Upper lobe of left lung (tissue), 6 donors: Measurements from ENCODE around the gene COL6A3. TPM values are rescaled to one million over a fixed set of nuclear protein-coding genes. Genes with fewer than 3 reads are reported as not detected.

Source experiments
- ATAC-seq, 2 donors: fragments of 200-7000 bp; cut with Tn5 transposase; one replicate each; pipeline ENCODE4 v1.9.1; 2022; ENCODE audit warnings: mild to moderate bottlenecking in 2 of 2, moderate library complexity in 2 of 2; ENCODE audit not compliant: low FRiP score in 2 of 2
- DNase-seq, 2 donors: peaks; one replicate each; pipeline ENCODE4 v3.0.0-alpha.2; 2019 to 2020
- H3K27ac ChIP-seq, 4 donors: fragments of 200-600 bp; sonication (generic); one replicate each; pipeline ENCODE4 v1.5.1; 2016 to 2019
- H3K27me3 ChIP-seq, 4 donors: fragments of 200-600 bp; sonication (generic); one replicate each; pipeline ENCODE4 v1.5.1; 2017 to 2019
- H3K36me3 ChIP-seq, 4 donors: fragments of 200-600 bp; sonication (generic); one replicate each; pipeline ENCODE4 v1.5.1; 2016 to 2019
- H3K4me1 ChIP-seq, 4 donors: fragments of 200-600 bp; sonication (generic); one replicate each; pipeline ENCODE4 v1.5.1; 2018 to 2019
- H3K4me3 ChIP-seq, 4 donors: fragments of 200-600 bp; sonication (generic); one replicate each; pipeline ENCODE4 v1.5.1; 2017 to 2019; ENCODE audit warnings: mild to moderate bottlenecking in 2 of 4, moderate library complexity in 1 of 4
- H3K9me3 ChIP-seq, 4 donors: fragments of 200-600 bp; sonication (generic); one replicate each; pipeline ENCODE4 v1.5.1; 2018 to 2019
- CTCF ChIP-seq, 6 experiments: fragments of 450-650 bp in 4 of 6; fragments of 200-600 bp in 2 of 6; sonication (generic) in 2 of 6; IDR thresholded peaks; one replicate each; pipeline ENCODE4 v1.5.1; 2016 to 2019; ENCODE audit warnings: antibody characterized with exemption in 6 of 6
- EP300 ChIP-seq, 4 donors: sonication (generic); formaldehyde crosslinking; IDR thresholded peaks; one replicate each; pipeline ENCODE4 v1.5.1; 2017; ENCODE audit warnings: antibody characterized with exemption in 4 of 4, control low read depth in 2 of 4
- POLR2A ChIP-seq, 4 donors: fragments of 450-650 bp; IDR thresholded peaks; one replicate each; pipeline ENCODE4 v1.5.1; 2016 to 2017; ENCODE audit warnings: antibody characterized with exemption in 4 of 4, mild to moderate bottlenecking in 2 of 4
- POLR2AphosphoS5 ChIP-seq, 2 donors: sonication (generic); formaldehyde crosslinking; IDR thresholded peaks; one replicate each; pipeline ENCODE4 v1.5.1; 2017; ENCODE audit warnings: antibody characterized with exemption in 2 of 2
- WGBS, 2 donors: methylation state at CpG; one replicate each; pipeline ENCODE4 v1.1.5; 2017 to 2018; 5-methylcytosine and 5-hydroxymethylcytosine counted together
- total RNA-seq, 6 donors: library from RNA; depleted of rRNA in 4 of 6; stranded (reverse); fragments of >200 nt in 4 of 6; gene quantifications; one replicate each; pipeline versions ENCODE4 v1.1.0 to v1.2.1, GENCODE V29; 2016 to 2021
- donor health status: DM: no; HTN: no; CAD: no; lungs with moderate emphysema.
- donor health status: DM: no; HTN: yes; CAD: no; lungs with severe emphysema.

The COL6A3 gene
- total RNA-seq, 6 donors from 2014 or later = 34.4 to 199 (median 71.9) TPM

GRCh38 chr2:237324405-237324831, 89.5 kb downstream of the COL6A3 start:
- no peak for TF ChIP-seq POLR2A (IDR thresholded peaks at IDR 0.05)
- TF ChIP-seq EP300 (IDR thresholded peaks at IDR 0.05) = no peak
- TF ChIP-seq POLR2AphosphoS5 (IDR thresholded peaks at IDR 0.05) = no peak
- TF ChIP-seq CTCF (IDR thresholded peaks at IDR 0.05) = no peak
- no peaks in the 10 kb centered on the region for H3K27me3 ChIP-seq
- no peak for ATAC-seq
- peak overlapping the region in 3 of 4 donors; percentile 27 to 59 (median 52) for H3K27ac ChIP-seq
- peaks cover 0 to 6% (median 3%) of the 10 kb centered on the region in 4 donors for H3K4me1 ChIP-seq
- H3K4me3 ChIP-seq = no peak overlapping the region
- WGBS, 2 donors = 71 to 75% methylated on average over 11 to 12 of the region's 12 CpGs
- no peaks in the 10 kb centered on the region for H3K9me3 ChIP-seq
- no peak for DNase-seq
- H3K36me3 ChIP-seq = no peaks in the 10 kb centered on the region

GRCh38 chr2:237323656-237324055, 90.3 kb downstream of the COL6A3 start:
- Histone ChIP-seq H3K36me3 (no peaks in the 10 kb centered on the region), H3K27ac (peak overlapping the region in 2 of 4 donors; percentile 36 to 37), H3K4me3 (no peak overlapping the region), H3K27me3 (no peaks in the 10 kb centered on the region), H3K9me3 (no peaks in the 10 kb centered on the region), H3K4me1 (peaks cover 0 to 6% (median 3%) of the 10 kb centered on the region in 4 donors)
- ATAC-seq (no peak), DNase-seq (no peak)
- WGBS, 2 donors = 85 to 92% methylated on average over 8 of the region's 8 CpGs
- TF ChIP-seq CTCF (IDR thresholded peaks at IDR 0.05) (no peak), POLR2A (IDR thresholded peaks at IDR 0.05) (no peak)

- Histone ChIP-seq H3K27ac (peak overlapping the region in 1 of 4 donors; percentile 48), H3K4me1 (peaks cover 0 to 6% (median 3%) of the 10 kb centered on the region in 4 donors), H3K36me3 (no peaks in the 10 kb centered on the region), H3K9me3 (no peaks in the 10 kb centered on the region), H3K4me3 (no peak overlapping the region), H3K27me3 (no peaks in the 10 kb centered on the region)
- ATAC-seq = peak in 1 of 2 donors; percentile 58
- peak in 1 of 2 donors; percentile 52 for DNase-seq
- no peak for TF ChIP-seq EP300 (IDR thresholded peaks at IDR 0.05)
- TF ChIP-seq CTCF (IDR thresholded peaks at IDR 0.05) = peak in 5 of 6 experiments; percentile 30 to 69 (median 50)
- TF ChIP-seq POLR2AphosphoS5 (IDR thresholded peaks at IDR 0.05) = no peak
- TF ChIP-seq POLR2A (IDR thresholded peaks at IDR 0.05) = no peak
- 57 to 60% methylated on average over 3 to 4 of the region's 4 CpGs for WGBS, 2 donors
Measured at GRCh38 chr2:237322564-237322963, 91.4 kb downstream of the COL6A3 start.

GRCh38 chr2:237321746-237322145, 92.2 kb downstream of the COL6A3 start:
- ATAC-seq (peak in 1 of 2 donors; percentile 11), DNase-seq (no peak)
- Histone ChIP-seq H3K27ac (peak overlapping the region in 3 of 4 donors; percentile 32 to 48 (median 37)), H3K27me3 (no peaks in the 10 kb centered on the region), H3K36me3 (no peaks in the 10 kb centered on the region), H3K4me3 (no peak overlapping the region), H3K4me1 (peaks cover 0 to 6% (median 3%) of the 10 kb centered on the region in 4 donors), H3K9me3 (no peaks in the 10 kb centered on the region)
- TF ChIP-seq POLR2AphosphoS5 (IDR thresholded peaks at IDR 0.05) = no peak
- TF ChIP-seq POLR2A (IDR thresholded peaks at IDR 0.05) = no peak
- 86 to 89% methylated on average over 7 of the region's 7 CpGs for WGBS, 2 donors

GRCh38 chr2:237320801-237321560, 93.0 kb downstream of the COL6A3 start:
- Histone ChIP-seq H3K4me1 (peaks cover 0 to 6% (median 3%) of the 10 kb centered on the region in 4 donors), H3K27ac (peak overlapping the region in 3 of 4 donors; percentile 32 to 48 (median 37)), H3K27me3 (no peaks in the 10 kb centered on the region), H3K9me3 (no peaks in the 10 kb centered on the region), H3K36me3 (no peaks in the 10 kb centered on the region), H3K4me3 (no peak overlapping the region)
- DNase-seq (peak in 1 of 2 donors; percentile 37), ATAC-seq (peak; percentile 61 to 67)
- TF ChIP-seq POLR2AphosphoS5 (IDR thresholded peaks at IDR 0.05) (no peak), CTCF (IDR thresholded peaks at IDR 0.05) (no peak), POLR2A (IDR thresholded peaks at IDR 0.05) (no peak), EP300 (IDR thresholded peaks at IDR 0.05) (no peak)
- 65 to 81% methylated on average over 9 to 11 of the region's 11 CpGs for WGBS, 2 donors
